IMR-90 (cell line): ENCODE data around the gene AQP5.

Experiments used
- BHLHE40 ChIP-seq: fragments of 150-350 bp; IDR thresholded peaks from 2 replicates; pipeline ENCODE4 v1.6.1; 2016; ENCODE audit warnings: mild to moderate bottlenecking, low read depth, low read length
- CEBPB ChIP-seq: IDR thresholded peaks from 2 replicates; pipeline ENCODE4 v1.6.1; 2012; ENCODE audit warnings: low read depth, low read length, improper control_type of control experiment
- CHD1 ChIP-seq: IDR thresholded peaks from 2 replicates; pipeline ENCODE4 v1.6.1; 2012; ENCODE audit warnings: low read depth, low read length, improper control_type of control experiment
- CTCF ChIP-seq: conservative IDR thresholded peaks from 2 replicates; pipeline ENCODE4 v1.5.1; 2012; ENCODE audit warnings: mild to moderate bottlenecking, low read depth, low read length, improper control_type of control experiment
- FOS ChIP-seq: fragments of 150-350 bp; IDR thresholded peaks from 2 replicates; pipeline ENCODE4 v1.6.1; 2016; ENCODE audit warnings: low read depth, low read length
- MAFK ChIP-seq: IDR thresholded peaks from 2 replicates; pipeline ENCODE4 v1.6.1; 2012; ENCODE audit warnings: low read depth, low read length, improper control_type of control experiment
- MAZ ChIP-seq: IDR thresholded peaks from 2 replicates; pipeline ENCODE4 v1.6.1; 2012; ENCODE audit warnings: low read depth, mild to moderate bottlenecking, low read length, improper control_type of control experiment, moderate library complexity, borderline replicate concordance
- MXI1 ChIP-seq: IDR thresholded peaks from 2 replicates; pipeline ENCODE4 v1.6.1; 2012; ENCODE audit warnings: low read depth, mild to moderate bottlenecking, low read length, moderate library complexity, borderline replicate concordance
- POLR2A ChIP-seq: IDR thresholded peaks from 2 replicates; pipeline ENCODE4 v1.6.1; 2012; ENCODE audit warnings: mild to moderate bottlenecking, low read depth, low read length
- RAD21 ChIP-seq: IDR thresholded peaks from 2 replicates; pipeline ENCODE4 v1.6.1; 2012; ENCODE audit warnings: low read length, improper control_type of control experiment
- RCOR1 ChIP-seq: IDR thresholded peaks from 2 replicates; pipeline ENCODE4 v1.6.1; 2012; ENCODE audit warnings: mild to moderate bottlenecking, low read length, improper control_type of control experiment; ENCODE audit not compliant: insufficient replicate concordance
- RFX5 ChIP-seq: IDR thresholded peaks from 2 replicates; pipeline ENCODE4 v1.8.0; 2012; ENCODE audit warnings: low read depth, mild to moderate bottlenecking, low read length, moderate library complexity
- SMC3 ChIP-seq: fragments of 150-350 bp; IDR thresholded peaks from 2 replicates; pipeline ENCODE4 v1.6.1; 2016; ENCODE audit warnings: low read depth, mild to moderate bottlenecking, antibody characterized with exemption, low read length, moderate library complexity
- USF2 ChIP-seq: fragments of 150-350 bp; IDR thresholded peaks from 2 replicates; pipeline ENCODE4 v1.6.1; 2017; ENCODE audit warnings: mild to moderate bottlenecking, antibody characterized with exemption, low read length, low read depth

- TF ChIP-seq CTCF (no peak), POLR2A (no peak), BHLHE40 (no peak), CHD1 (no peak), USF2 (no peak), FOS (no peak), CEBPB (no peak), MXI1 (no peak), RFX5 (no peak), SMC3 (no peak), RCOR1 (no peak), RAD21 (no peak), MAZ (no peak), MAFK (no peak)
Measured at GRCh38 chr12:49963976-49964815, 2.5 kb downstream of the AQP5 start.
